A549 (cell line): ENCODE results near the gene LDB1. TPM values are rescaled to one million over a fixed set of nuclear protein-coding genes. Genes with fewer than 3 reads are reported as not detected.

ENCODE experiments used
- ATAC-seq, 2 experiments: fragments of 200-7000 bp in 1 of 2; fragments of >200 bp in 1 of 2; cut with Nextera tagmentation in 1 of 2; cut with Tn5 transposase in 1 of 2; 3 replicates each; pipeline versions ENCODE4 v1.8.0 to v1.9.1; 2018 to 2020; ENCODE audit warnings: mild to moderate bottlenecking in 1 of 2, moderate library complexity in 1 of 2
- CTCF ChIA-PET: fragments of 300-600 bp; sonication (Branson Sonifier 250); formaldehyde crosslinking; extraction: SDS; loops from one replicate; lab custom pipeline; 2021; ENCODE audit warnings: antibody characterized with exemption, inconsistent platforms; lab: Yijun Ruan, JAX
- POLR2A ChIA-PET: fragments of 350-600 bp; formaldehyde crosslinking; extraction: SDS; loops from one replicate; lab custom pipeline; 2021; ENCODE audit warnings: antibody characterized with exemption, inconsistent platforms; lab: Yijun Ruan, JAX
- DNase-seq, 2 experiments: peaks; one replicate each; pipeline versions ENCODE4 v3.0.0 to v3.0.0-alpha.2; 2011 to 2016; ENCODE audit warnings: low read depth in 1 of 2, low spot score in 1 of 2
- FAIRE-seq: peaks from 2 replicates; lab custom pipeline; 2011; peaks lifted over from hg19 to GRCh38; lab: Jason Lieb, UNC
- H3K27ac ChIP-seq, 2 experiments: fragments of >200 bp; sonication (Bioruptor Twin); formaldehyde crosslinking; 3 replicates each; pipeline ENCODE4 v1.5.1; 2016 to 2017
- H3K4me1 ChIP-seq: fragments of >200 bp; sonication (Bioruptor Twin); formaldehyde crosslinking; 3 replicates; pipeline ENCODE4 v1.6.1; 2016
- H3K4me2 ChIP-seq: fragments of >200 bp; sonication (Bioruptor Twin); formaldehyde crosslinking; 3 replicates; pipeline ENCODE4 v1.6.1; 2016
- H3K4me3 ChIP-seq: fragments of >200 bp; sonication (Bioruptor Twin); formaldehyde crosslinking; 3 replicates; pipeline ENCODE4 v1.5.1; 2016
- H3K9me3 ChIP-seq: fragments of >200 bp; sonication (Bioruptor Twin); formaldehyde crosslinking; 3 replicates; pipeline ENCODE4 v1.6.1; 2016
- BHLHE40 ChIP-seq: IDR thresholded peaks from 2 replicates; pipeline ENCODE4 v1.6.1; 2012; ENCODE audit warnings: low read depth, low read length, inconsistent platforms
- CBX2 ChIP-seq: fragments of 200-600 bp; sonication (generic); IDR thresholded peaks from 2 replicates; pipeline ENCODE4 v1.6.1; 2016; ENCODE audit warnings: low read depth, mild to moderate bottlenecking, borderline replicate concordance
- CBX8 ChIP-seq: fragments of 200-600 bp; sonication (generic); IDR thresholded peaks from 2 replicates; pipeline ENCODE4 v1.6.1; 2016
- CEBPB ChIP-seq, 2 experiments: fragments of >200 bp in 1 of 2; sonication (Bioruptor Twin) in 1 of 2; formaldehyde crosslinking in 1 of 2; IDR thresholded peaks; 2 replicates each; pipeline ENCODE4 v1.6.1; 2012 to 2016
- CHD4 ChIP-seq: fragments of 200-600 bp; sonication (generic); IDR thresholded peaks from 2 replicates; pipeline ENCODE4 v1.6.1; 2016; ENCODE audit warnings: antibody characterized with exemption, mild to moderate bottlenecking, borderline replicate concordance
- EHF ChIP-seq: fragments of 250-450 bp; sonication (Bioruptor Pico); IDR thresholded peaks from 2 replicates; pipeline ENCODE4 v1.5.0; 2020; ENCODE audit warnings: mild to moderate bottlenecking
- EHMT2 ChIP-seq: fragments of 200-600 bp; sonication (generic); IDR thresholded peaks from 2 replicates; pipeline ENCODE4 v1.6.1; 2016; ENCODE audit warnings: antibody characterized with exemption, low read depth, mild to moderate bottlenecking, moderate library complexity
- FOSL2 ChIP-seq, 2 experiments: fragments of 450-650 bp in 1 of 2; fragments of >200 bp in 1 of 2; sonication (Bioruptor Twin) in 1 of 2; formaldehyde crosslinking; IDR thresholded peaks; 2 replicates each; pipeline versions ENCODE4 v1.5.0 to v1.6.1; 2016 to 2020; ENCODE audit warnings: mild to moderate bottlenecking in 1 of 2, moderate library complexity in 1 of 2
- FOXS1 ChIP-seq: fragments of 250-450 bp; sonication (Bioruptor Pico); IDR thresholded peaks from 2 replicates; pipeline ENCODE4 v1.5.0; 2020; ENCODE audit warnings: mild to moderate bottlenecking, moderate library complexity
- HDAC2 ChIP-seq: fragments of 200-600 bp; sonication (generic); IDR thresholded peaks from 2 replicates; pipeline ENCODE4 v1.6.1; 2016
- HOXA7 ChIP-seq: fragments of 250-450 bp; sonication (Bioruptor Pico); IDR thresholded peaks from 2 replicates; pipeline ENCODE4 v1.5.0; 2020; ENCODE audit warnings: mild to moderate bottlenecking, moderate library complexity
- HOXB5 ChIP-seq: fragments of 250-450 bp; sonication (Bioruptor Pico); IDR thresholded peaks from 2 replicates; pipeline ENCODE4 v1.5.0; 2020; ENCODE audit warnings: mild to moderate bottlenecking, moderate library complexity
- JUNB ChIP-seq: fragments of >200 bp; sonication (Bioruptor Twin); formaldehyde crosslinking; IDR thresholded peaks from 2 replicates; pipeline ENCODE4 v1.6.1; 2016
- KDM5A ChIP-seq: fragments of 200-600 bp; sonication (generic); IDR thresholded peaks from 2 replicates; pipeline ENCODE4 v1.6.1; 2016; ENCODE audit warnings: antibody characterized with exemption, mild to moderate bottlenecking
- MAFK ChIP-seq: fragments of 450-650 bp; IDR thresholded peaks from 2 replicates; pipeline ENCODE4 v1.6.1; 2014; ENCODE audit not compliant: partially characterized antibody
- MAZ ChIP-seq: fragments of 150-350 bp; IDR thresholded peaks from 2 replicates; pipeline ENCODE4 v1.6.1; 2014; ENCODE audit warnings: antibody characterized with exemption, low read depth, low read length, borderline replicate concordance
- MYC ChIP-seq: IDR thresholded peaks from 2 replicates; pipeline ENCODE4 v1.6.1; 2012; ENCODE audit warnings: mild to moderate bottlenecking, inconsistent platforms, low read length, improper control_type of control experiment, borderline replicate concordance
- NPAS2 ChIP-seq: fragments of 250-450 bp; sonication (Bioruptor Pico); IDR thresholded peaks from 2 replicates; pipeline ENCODE4 v1.8.0; 2022; ENCODE audit warnings: mild to moderate bottlenecking, moderate library complexity, borderline replicate concordance
- NR3C1 ChIP-seq: fragments of >200 bp; sonication (Bioruptor Twin); formaldehyde crosslinking; IDR thresholded peaks from 3 replicates; pipeline ENCODE4 v1.6.1; 2017
- PHF8 ChIP-seq: fragments of 200-600 bp; sonication (generic); IDR thresholded peaks from 2 replicates; pipeline ENCODE4 v1.6.1; 2016; ENCODE audit warnings: low read depth, mild to moderate bottlenecking, antibody characterized with exemption, moderate library complexity, borderline replicate concordance
- POLR2AphosphoS2 ChIP-seq: conservative IDR thresholded peaks from 2 replicates; pipeline ENCODE4 v1.6.1; 2012; ENCODE audit warnings: low read length, improper control_type of control experiment, inconsistent platforms
- RAD21 ChIP-seq, 2 experiments: fragments of >200 bp in 1 of 2; sonication (Bioruptor Twin) in 1 of 2; formaldehyde crosslinking in 1 of 2; IDR thresholded peaks in 1 of 2; conservative IDR thresholded peaks in 1 of 2; 2 replicates in 1 of 2; 3 replicates in 1 of 2; pipeline ENCODE4 v1.6.1; 2012 to 2018; ENCODE audit warnings: inconsistent platforms in 1 of 2
- RCOR1 ChIP-seq: fragments of 150-350 bp; IDR thresholded peaks from 2 replicates; pipeline ENCODE4 v1.6.1; 2014; ENCODE audit warnings: antibody characterized with exemption, low read length, low read depth
- SREBF2 ChIP-seq: fragments of 450-650 bp; IDR thresholded peaks from 2 replicates; pipeline ENCODE4 v1.6.1; 2014; ENCODE audit warnings: mild to moderate bottlenecking, moderate library complexity
- TFCP2L1 ChIP-seq: fragments of 250-450 bp; sonication (Bioruptor Pico); IDR thresholded peaks from 2 replicates; pipeline ENCODE4 v1.5.0; 2021; ENCODE audit warnings: mild to moderate bottlenecking
- TP53 ChIP-seq: fragments of 250-450 bp; sonication (Bioruptor Pico); IDR thresholded peaks from 2 replicates; pipeline ENCODE4 v1.5.0; 2021; ENCODE audit warnings: mild to moderate bottlenecking, moderate library complexity
- ZC3H11A ChIP-seq: fragments of 450-650 bp; IDR thresholded peaks from 2 replicates; pipeline ENCODE4 v1.6.1; 2014; ENCODE audit warnings: antibody characterized with exemption, mild to moderate bottlenecking
- ZFP36 ChIP-seq: fragments of 450-650 bp; IDR thresholded peaks from 2 replicates; pipeline ENCODE4 v1.6.1; 2014; ENCODE audit warnings: borderline replicate concordance; ENCODE audit not compliant: partially characterized antibody
- ZSCAN20 ChIP-seq: fragments of 250-450 bp; sonication (Bioruptor Pico); IDR thresholded peaks from 2 replicates; pipeline ENCODE4 v1.8.0; 2022; ENCODE audit warnings: mild to moderate bottlenecking, moderate library complexity
- WGBS: methylation state at CpG from one replicate; pipeline ENCODE4 v1.1.6; 2017; ENCODE audit errors: missing lambda C conversion rate; 5-methylcytosine and 5-hydroxymethylcytosine counted together
- polyA plus RNA-seq, 4 experiments: library from polyadenylated mRNA; depleted of rRNA in 3 of 4; stranded (reverse); fragments of >200 nt; fragmentation: RNase III in 1 of 4; extraction: RNeasy Plus Mini Kit Qiagen cat#74134 plus additional on column Dnase treatment in 1 of 4; gene quantifications; 2 replicates in 3 of 4; 3 replicates in 1 of 4; pipeline ENCODE4 v1.2.3, GENCODE V29; 2011 to 2017
- TF ChIP-seq, protein P1 (sequence below): IDR thresholded peaks from 2 replicates; pipeline ENCODE4 v1.6.1; 2012
- TF ChIP-seq, protein P2 (sequence below): fragments of 200-600 bp; sonication (generic); IDR thresholded peaks from 2 replicates; pipeline ENCODE4 v1.6.1; 2016; ENCODE audit warnings: antibody characterized with exemption, mild to moderate bottlenecking, moderate library complexity
- TF ChIP-seq, protein P3 (sequence below): IDR thresholded peaks from 2 replicates; pipeline ENCODE4 v1.6.1; 2012; ENCODE audit warnings: low read depth, borderline replicate concordance
- TF ChIP-seq, protein P4 (sequence below): fragments of >200 bp; sonication (Bioruptor Twin); formaldehyde crosslinking; IDR thresholded peaks from 3 replicates; pipeline ENCODE4 v1.5.1; 2016
- TF ChIP-seq, protein P5 (sequence below): fragments of 250-450 bp; sonication (Bioruptor Pico); IDR thresholded peaks from 2 replicates; pipeline ENCODE4 v1.5.0; 2020; ENCODE audit warnings: low read depth, mild to moderate bottlenecking, moderate library complexity

LDB1 gene
- polyA plus RNA-seq, 2 of the 4 experiments (the other 2 are of a cell fraction) = 37.2 to 47.0 TPM

DNA sequence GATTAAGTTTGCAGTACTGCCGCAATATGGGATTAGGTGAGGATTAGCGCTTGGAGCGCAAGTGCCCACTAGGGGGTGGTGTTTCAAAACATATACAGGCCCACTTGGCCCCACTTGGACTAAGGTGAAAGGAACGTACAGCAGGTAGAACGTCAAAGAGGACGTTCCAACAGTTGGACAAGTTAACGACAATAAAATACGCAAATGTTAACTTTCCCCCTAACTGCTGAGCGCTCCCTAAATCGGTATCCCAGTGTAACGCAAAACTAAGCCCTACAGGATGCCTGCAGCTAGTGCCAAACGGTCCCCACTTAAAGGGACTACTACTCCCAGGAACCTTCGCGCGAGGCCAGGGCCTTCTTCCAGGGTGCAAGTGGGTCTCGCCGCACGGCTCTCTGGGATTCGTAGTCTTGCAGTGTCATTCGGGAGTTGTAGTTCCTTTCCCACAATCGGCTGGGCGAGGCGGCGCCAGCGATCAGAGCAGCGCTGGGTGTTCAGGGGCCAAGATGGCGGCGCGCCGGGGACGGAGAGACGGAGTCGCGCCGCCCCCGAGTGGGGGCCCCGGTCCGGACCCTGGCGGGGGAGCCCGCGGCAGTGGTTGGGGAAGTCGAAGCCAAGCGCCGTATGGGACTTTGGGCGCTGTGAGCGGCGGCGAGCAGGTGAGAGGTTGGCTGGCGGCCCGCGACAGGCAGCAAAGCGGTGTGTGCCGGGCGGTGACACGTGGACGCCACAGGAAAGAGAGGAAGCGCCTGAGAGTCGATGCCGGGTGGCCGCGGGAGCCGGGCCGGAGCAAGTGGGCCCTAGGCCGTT, 12.6 kb upstream of the LDB1 start, which contains the start of gene PPRC1:
PPRC1 (plus strand) TSS at position 478 of the 810 bp plus-strand sequence; CDS start at position 507, 29 bp downstream.
- DNase-seq (peak; percentile 99), FAIRE-seq (peak; percentile 97), ATAC-seq (peak; percentile 95 to 96)
- Histone ChIP-seq H3K4me1 (peaks cover 40% of the 10 kb centered on the region), H3K4me2 (peak within 1 kb of the TSS; percentile 98), H3K4me3 (peak within 1 kb of the TSS; percentile 92), H3K27ac (peak within 1 kb of the TSS; percentile 98 to 99), H3K9me3 (no peaks in the 10 kb centered on the region)
- 1% methylated on average over 16 of the region's 64 CpGs for WGBS
- CTCF ChIA-PET = interaction anchor here (0.7 to 3.0 kb wide), 13 partner anchors 7 to 264 kb away, joined by 3 to 45 read pairs (median 6); partner anchors contain the start of genes LDB1 and NOLC1
- POLR2A ChIA-PET = interaction anchor here (1.4 kb wide), 1 partner anchor 18 kb away, joined by 8 read pairs; no protein-coding TSS in a partner anchor
- TF ChIP-seq CBX8 (no peak), ZSCAN20 (CRISPR knock-in tag) (no peak), EHMT2 (no peak), CBX2 (no peak), SREBF2 (no peak), BHLHE40 (no peak), TP53 (CRISPR knock-in tag) (no peak), CEBPB (IDR thresholded peaks at IDR 0.05) (no peak), RCOR1 (no peak), NR3C1 (no peak), HDAC2 (no peak), FOSL2 (IDR thresholded peaks at IDR 0.05) (no peak), FOSL2 (CRISPR knock-in tag; IDR thresholded peaks at IDR 0.05) (peak; percentile 24; the same call in 1 of the 2 replicates), PHF8 (peak; percentile 98), HOXB5 (CRISPR knock-in tag) (no peak), HOXA7 (CRISPR knock-in tag) (no peak), KDM5A (peak; percentile 63; the same call in 1 of the 2 replicates), RAD21 (conservative IDR thresholded peaks at IDR 0.05 in 1 of 2, IDR thresholded peaks at IDR 0.05 in 1 of 2) (peak; percentile 74 to 78), ZC3H11A (no peak), JUNB (no peak), TFCP2L1 (no peak), NPAS2 (CRISPR knock-in tag) (no peak), EHF (no peak), FOXS1 (CRISPR knock-in tag) (no peak), CHD4 (no peak), POLR2AphosphoS2 (no peak), MAZ (0 out of 2 replicates have a peak, but pooled peaks have one; percentile 18), MYC (no peak), MAFK (peak; percentile 11), ZFP36 (no peak)
- TF ChIP-seq, protein P1, sequence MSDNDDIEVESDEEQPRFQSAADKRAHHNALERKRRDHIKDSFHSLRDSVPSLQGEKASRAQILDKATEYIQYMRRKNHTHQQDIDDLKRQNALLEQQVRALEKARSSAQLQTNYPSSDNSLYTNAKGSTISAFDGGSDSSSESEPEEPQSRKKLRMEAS = peak; percentile 87
- TF ChIP-seq, protein P2, sequence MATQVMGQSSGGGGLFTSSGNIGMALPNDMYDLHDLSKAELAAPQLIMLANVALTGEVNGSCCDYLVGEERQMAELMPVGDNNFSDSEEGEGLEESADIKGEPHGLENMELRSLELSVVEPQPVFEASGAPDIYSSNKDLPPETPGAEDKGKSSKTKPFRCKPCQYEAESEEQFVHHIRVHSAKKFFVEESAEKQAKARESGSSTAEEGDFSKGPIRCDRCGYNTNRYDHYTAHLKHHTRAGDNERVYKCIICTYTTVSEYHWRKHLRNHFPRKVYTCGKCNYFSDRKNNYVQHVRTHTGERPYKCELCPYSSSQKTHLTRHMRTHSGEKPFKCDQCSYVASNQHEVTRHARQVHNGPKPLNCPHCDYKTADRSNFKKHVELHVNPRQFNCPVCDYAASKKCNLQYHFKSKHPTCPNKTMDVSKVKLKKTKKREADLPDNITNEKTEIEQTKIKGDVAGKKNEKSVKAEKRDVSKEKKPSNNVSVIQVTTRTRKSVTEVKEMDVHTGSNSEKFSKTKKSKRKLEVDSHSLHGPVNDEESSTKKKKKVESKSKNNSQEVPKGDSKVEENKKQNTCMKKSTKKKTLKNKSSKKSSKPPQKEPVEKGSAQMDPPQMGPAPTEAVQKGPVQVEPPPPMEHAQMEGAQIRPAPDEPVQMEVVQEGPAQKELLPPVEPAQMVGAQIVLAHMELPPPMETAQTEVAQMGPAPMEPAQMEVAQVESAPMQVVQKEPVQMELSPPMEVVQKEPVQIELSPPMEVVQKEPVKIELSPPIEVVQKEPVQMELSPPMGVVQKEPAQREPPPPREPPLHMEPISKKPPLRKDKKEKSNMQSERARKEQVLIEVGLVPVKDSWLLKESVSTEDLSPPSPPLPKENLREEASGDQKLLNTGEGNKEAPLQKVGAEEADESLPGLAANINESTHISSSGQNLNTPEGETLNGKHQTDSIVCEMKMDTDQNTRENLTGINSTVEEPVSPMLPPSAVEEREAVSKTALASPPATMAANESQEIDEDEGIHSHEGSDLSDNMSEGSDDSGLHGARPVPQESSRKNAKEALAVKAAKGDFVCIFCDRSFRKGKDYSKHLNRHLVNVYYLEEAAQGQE = peak; percentile 23; the same call in 1 of the 2 replicates
- TF ChIP-seq, protein P3, sequence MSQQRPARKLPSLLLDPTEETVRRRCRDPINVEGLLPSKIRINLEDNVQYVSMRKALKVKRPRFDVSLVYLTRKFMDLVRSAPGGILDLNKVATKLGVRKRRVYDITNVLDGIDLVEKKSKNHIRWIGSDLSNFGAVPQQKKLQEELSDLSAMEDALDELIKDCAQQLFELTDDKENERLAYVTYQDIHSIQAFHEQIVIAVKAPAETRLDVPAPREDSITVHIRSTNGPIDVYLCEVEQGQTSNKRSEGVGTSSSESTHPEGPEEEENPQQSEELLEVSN = no peak; the same call in 1 of the 2 replicates
- TF ChIP-seq, protein P4, sequence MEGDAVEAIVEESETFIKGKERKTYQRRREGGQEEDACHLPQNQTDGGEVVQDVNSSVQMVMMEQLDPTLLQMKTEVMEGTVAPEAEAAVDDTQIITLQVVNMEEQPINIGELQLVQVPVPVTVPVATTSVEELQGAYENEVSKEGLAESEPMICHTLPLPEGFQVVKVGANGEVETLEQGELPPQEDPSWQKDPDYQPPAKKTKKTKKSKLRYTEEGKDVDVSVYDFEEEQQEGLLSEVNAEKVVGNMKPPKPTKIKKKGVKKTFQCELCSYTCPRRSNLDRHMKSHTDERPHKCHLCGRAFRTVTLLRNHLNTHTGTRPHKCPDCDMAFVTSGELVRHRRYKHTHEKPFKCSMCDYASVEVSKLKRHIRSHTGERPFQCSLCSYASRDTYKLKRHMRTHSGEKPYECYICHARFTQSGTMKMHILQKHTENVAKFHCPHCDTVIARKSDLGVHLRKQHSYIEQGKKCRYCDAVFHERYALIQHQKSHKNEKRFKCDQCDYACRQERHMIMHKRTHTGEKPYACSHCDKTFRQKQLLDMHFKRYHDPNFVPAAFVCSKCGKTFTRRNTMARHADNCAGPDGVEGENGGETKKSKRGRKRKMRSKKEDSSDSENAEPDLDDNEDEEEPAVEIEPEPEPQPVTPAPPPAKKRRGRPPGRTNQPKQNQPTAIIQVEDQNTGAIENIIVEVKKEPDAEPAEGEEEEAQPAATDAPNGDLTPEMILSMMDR = peak; percentile 92
- TF ChIP-seq, protein P5, sequence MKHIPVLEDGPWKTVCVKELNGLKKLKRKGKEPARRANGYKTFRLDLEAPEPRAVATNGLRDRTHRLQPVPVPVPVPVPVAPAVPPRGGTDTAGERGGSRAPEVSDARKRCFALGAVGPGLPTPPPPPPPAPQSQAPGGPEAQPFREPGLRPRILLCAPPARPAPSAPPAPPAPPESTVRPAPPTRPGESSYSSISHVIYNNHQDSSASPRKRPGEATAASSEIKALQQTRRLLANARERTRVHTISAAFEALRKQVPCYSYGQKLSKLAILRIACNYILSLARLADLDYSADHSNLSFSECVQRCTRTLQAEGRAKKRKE (CRISPR knock-in tag) = no peak; the same call in 1 of the 2 replicates
